DMS153 treated with DMSO at 0.1 percent for 48 hours (cell line): Measurements from ENCODE around the gene ARFGAP3.
A peak's percentile ranks its signal among the peaks of the same experiment; 100 is the strongest.

Experiments
- DNase-seq: peaks from one replicate; lab custom pipeline; 2025; ENCODE audit not compliant: unreplicated experiment; lab: John Stamatoyannopoulos, UW

The ARFGAP3 gene, protein sequence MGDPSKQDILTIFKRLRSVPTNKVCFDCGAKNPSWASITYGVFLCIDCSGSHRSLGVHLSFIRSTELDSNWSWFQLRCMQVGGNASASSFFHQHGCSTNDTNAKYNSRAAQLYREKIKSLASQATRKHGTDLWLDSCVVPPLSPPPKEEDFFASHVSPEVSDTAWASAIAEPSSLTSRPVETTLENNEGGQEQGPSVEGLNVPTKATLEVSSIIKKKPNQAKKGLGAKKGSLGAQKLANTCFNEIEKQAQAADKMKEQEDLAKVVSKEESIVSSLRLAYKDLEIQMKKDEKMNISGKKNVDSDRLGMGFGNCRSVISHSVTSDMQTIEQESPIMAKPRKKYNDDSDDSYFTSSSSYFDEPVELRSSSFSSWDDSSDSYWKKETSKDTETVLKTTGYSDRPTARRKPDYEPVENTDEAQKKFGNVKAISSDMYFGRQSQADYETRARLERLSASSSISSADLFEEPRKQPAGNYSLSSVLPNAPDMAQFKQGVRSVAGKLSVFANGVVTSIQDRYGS

DNA sequence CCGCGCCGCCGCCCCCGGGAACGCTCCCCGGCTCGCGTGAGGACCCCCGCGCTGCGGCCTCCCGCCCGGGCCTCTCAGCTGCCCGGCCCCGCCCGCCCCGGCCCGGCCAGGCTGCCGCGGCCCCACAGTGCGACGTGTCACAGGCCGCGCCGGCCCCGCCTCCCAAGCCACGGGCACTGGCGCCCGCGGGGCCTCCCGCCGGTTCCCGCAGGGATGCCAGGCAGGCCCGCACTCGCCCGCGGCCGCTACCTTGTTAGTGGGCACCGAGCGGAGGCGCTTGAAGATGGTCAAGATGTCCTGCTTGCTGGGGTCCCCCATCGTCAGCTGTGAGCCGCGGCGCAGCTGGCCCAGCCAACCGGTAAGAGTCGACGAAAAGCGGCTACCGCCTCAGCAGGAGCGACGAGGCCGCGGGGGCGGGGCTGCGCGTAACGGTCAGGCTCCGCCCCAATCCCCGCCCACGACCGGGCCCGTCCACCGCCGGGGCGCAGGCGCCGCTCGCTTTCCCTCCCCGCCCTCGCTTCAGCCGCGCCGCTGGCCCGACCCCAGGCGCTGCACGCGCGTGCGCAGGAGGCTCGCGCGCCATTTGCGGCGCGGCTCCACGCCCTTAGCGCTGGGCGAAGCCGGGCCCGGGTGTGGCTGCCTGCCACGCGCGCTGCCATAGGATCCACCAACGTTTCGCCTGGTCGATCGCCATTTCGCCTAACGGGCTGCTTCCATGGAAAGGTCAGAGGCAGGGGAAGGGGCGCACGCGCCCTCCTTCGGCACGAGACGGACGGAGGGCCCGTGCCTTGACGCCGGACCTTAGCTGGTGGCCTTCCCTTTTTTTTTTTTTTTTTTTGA, at the start of gene ARFGAP3:
TSS of gene ARFGAP3 (minus strand) at position 409 of the 840 bp plus-strand sequence. CDS start at position 318, 91 bp downstream.
- DNase-seq = peak; percentile 85

DNA sequence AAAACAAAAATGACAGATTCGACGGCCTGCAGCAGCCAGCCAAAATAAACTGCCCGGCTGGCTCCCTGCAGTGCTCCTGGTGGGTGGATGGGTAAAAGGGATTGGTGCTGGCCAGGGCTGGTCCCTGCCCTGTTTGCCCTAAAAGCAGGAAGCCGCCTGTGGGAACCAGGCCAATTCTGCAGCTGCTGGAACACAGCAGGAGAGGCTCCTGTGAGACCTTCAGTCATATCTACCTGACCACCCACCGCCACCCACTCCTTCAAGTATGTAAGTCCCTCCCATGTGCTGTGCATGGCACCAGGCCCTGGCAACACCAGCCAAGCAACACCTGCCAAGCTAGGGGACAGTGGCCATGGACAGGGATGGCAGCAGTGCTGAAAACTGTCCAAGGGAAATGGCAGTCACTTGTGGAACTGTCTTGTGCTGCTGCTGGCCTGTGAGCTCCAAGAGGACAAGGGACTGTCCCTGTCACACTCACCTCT, 48.7 kb upstream of the ARFGAP3 start:
- peak; percentile 74 for DNase-seq

DNA sequence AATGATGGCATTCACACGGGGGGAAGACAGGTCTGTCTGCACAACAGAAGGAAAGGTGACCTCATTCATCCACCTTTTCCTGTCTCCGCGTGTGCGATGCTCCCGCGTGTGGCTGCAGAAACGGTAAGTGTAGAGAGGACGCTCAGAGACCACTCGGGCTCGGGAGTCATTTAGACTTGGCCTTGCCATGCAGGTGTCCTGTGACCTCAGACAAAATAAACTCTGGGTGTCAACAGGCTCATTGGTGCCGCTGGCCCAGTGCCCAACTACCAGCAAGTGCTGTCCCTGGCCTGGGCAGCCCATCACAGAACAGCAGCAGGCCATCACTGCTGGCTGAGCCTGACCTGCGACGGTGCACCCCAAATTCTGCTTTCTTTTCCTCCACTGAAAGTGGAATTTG, 48.1 kb upstream of the ARFGAP3 start:
- no peak for DNase-seq

DNA sequence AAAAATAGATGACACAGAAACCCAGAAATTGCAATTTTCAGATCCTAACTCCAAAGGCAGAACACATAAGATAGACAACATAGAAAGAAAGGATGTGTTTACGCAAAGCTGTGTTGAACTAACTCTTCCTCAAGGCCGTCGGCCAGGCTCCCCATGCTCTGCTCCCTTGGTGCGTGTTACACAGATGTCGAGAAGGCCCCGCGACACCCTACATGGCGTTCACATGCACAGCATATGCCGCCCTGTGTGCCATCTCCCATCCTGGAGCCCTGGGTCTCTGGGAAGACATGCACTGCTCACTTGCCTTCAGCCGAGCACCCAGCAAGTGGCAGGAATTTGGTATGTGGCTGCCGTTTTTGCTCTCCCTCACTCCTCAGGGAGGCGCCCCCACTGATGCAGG, 47.0 kb upstream of the ARFGAP3 start:
- DNase-seq = no peak

DNA sequence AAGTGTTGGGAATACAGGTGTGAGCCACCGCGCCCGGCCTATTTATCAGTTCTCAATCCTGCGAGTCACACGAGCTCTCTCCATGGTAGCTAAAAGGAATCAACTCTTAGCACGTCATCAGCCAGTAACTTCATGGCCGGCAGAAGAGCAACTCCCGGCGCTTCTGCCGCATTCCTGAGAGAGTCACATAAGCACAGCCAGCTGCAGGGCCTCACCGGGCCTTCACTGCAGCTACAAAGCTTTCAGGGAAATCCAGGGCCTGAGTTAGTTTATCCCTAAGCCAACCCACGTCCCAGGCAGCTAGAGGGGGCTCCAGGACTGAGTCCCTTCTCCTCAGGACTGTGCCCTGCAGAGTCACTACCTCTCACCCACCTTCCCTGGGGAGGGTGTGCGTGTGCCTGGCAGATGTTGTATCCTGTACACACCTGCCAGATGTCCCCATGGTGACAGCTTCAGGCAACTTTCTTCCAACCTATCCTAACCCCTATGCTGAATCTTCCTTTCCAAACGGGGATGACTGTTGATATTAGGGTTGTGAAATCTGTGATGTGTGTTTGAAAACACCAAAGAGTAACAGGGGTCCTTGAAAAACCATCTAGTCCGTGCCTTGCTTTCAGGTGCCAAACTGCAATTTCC, 45.9 kb upstream of the ARFGAP3 start:
- DNase-seq = no peak

DNA sequence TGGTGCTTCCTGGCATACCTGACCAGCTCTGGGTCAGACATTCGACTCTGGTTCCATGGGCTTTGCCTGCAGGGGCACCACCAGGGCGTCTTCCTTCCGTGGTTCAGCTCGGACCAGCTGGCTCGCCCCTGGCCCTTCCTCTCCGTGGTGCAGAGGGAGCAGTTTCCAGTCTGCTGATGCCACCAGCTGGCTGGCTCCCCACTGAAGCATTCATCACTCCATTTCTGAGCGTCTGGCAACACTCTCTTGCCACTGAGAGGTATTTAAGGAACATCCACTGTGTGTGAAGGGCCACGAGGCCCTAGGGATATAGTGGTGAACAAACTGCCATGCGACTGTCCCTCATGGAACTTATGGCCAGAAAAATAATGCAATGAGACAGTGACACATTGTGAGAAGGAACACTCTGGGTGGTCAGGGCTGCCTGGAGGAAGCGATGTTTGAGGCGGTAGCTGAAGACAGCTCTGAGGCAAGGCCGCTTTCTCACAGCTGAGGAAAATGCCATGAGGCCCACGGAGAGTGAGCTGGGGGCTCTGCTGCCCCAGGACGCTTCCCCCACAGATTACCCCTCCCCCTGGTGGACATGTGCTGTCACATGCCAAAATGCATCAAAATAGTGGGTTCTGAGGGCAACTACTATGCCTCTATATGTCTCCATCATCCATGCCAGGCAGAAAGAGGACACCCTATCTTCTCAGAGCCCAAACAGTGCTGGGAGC, 44.9 kb upstream of the ARFGAP3 start:
- no peak for DNase-seq

DNA sequence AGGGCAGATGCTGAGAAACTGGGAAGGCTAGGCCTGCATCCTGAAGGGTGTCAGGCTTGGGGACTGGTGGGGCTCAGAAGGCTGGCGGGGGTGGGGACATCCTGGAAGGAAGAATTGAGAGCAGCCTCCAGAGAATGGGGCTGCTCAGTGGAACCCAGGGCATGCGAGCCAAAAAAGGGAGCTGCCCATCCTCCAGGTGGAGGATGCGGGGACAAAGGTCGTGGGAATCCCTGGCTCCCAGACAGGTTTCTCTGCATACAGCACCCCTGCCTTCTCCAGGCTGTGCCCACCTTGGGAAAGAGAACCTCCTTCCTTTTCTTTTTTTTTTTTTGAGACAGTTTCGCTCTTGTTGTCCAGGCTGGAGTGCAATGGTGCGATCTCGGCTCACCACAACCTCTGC, 40.9 kb upstream of the ARFGAP3 start:
- no peak for DNase-seq

DNA sequence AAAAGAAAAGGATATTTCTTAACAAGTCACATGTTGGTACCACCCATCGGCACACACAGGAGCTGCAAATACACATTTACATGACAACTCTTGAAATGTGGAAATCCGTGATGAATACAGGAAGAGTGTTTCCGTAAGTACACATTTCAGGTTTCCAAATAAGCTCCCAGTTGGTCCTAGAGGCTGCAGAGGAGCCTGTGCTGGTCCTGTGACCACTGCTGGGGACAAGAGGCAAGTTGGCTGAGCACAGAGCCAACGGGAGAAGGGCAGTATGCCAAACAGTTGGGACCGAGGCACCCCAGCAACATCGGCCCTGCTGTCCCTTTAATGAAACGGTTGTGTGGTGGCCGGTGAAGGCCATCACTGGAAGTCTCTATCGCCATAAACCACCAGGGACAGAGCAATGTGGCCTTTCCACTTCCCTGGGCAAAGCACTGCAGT, 38.5 kb upstream of the ARFGAP3 start:
- DNase-seq = no peak

DNA sequence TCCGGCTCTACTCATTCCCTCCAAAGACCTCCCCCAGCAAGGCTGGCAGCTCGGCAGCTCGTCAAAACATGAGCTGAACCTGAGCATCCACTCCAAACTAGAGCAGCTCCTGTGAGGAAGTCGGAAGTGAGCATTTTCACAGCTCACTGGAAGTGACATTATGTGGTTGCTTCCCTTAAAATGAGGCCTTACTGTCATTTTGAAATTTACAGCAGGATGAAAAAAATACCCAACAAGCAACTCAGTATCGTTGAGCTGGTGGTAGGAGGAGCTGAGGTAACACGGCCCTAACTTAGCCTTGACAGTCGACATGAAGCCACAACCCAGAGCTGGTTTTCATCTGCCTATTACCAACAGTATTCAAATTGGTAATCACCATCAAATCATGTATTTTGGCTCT, 38.0 kb upstream of the ARFGAP3 start:
- no peak for DNase-seq

DNA sequence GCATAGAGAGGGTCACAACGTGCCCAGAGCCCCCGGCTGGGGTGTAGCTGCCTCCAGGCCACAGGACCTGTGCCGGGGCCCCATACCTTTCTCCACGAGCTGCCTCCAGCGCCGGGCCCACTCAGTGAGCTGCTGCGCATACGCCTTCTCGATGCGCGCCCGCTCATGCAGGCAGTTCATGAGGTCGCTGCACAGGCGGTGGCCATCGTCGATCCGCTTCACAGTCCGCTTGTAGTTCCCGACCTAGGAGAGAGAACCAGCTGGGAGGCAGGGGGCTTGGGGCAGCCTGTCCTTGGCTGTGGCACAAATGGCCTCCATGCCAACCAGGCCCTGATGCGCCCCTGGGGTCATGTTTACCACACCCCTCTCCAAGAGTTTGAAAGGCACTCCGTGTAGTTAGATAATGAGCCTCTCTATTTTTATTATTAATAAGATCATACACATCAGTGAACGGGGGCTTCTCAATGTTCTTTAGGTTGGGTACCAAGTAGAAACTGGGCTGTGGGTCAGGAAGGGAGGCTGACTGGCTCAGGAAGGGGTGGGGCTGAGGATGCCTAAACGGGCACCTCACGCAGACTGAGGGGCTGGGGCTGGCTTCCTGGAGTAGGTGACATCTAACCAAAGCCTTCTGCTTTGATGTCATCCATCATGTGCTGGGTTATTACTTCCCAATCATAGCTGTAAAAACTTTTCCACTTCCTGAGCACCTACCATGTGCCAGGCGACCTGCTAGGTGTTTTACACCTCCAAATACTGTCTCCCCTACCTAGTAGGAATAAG, 36.5 kb upstream of the ARFGAP3 start:
- DNase-seq = no peak

DNA sequence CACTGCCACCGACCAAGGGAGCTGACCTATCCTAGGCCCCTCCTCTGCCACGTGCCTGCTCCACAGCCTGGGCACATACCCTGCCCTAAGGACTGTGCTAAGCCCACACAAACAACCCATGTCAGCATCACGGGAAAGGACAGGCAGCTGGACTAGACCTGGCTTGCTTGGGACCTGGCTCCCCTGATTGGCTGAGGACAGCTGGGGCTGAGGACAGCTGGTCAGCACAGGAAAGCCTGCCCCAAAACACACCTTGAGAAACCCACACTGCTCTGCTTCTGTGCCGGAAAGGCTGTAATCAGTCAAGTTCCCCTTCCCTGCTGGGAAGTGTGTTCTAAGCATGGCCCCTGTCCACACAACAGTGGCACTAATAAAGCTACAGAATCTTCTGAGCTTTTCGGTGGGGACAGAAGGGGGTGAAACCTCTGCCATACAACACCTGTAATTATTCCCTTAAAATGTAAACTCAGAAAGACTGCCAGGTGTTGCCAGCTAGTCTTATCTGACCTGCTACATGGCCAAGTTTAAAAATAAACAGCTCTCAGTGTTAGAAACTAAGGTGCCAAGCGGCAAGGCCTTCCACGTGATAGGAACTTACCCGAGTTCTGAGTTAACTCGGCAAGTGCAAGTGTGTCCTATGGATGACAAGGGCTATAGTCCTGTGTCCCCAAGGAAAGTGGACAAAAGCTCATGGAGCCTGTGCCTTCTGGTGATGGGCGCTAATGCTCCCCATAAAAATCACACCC, 35.7 kb upstream of the ARFGAP3 start:
- no peak for DNase-seq

DNA sequence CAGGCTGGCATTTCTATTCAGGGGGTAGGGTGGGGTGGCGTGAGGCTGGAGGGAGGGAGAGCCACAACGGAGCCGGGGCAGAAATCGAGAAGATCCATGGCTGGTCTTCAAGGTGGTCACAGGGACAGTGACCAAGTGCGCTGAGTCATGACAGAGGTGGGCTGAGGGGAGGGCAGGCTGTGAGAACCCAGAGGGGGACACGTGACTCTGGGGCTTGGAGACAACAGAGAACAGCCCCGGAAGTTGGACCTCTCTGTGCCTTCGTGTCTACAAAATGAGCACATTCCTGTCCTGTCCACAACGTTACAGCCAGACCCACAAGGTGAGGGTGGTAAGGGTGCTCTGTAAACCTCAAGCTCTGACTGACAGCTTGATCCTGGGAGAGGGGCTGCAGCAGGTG, 35.1 kb upstream of the ARFGAP3 start:
- DNase-seq = no peak

DNA sequence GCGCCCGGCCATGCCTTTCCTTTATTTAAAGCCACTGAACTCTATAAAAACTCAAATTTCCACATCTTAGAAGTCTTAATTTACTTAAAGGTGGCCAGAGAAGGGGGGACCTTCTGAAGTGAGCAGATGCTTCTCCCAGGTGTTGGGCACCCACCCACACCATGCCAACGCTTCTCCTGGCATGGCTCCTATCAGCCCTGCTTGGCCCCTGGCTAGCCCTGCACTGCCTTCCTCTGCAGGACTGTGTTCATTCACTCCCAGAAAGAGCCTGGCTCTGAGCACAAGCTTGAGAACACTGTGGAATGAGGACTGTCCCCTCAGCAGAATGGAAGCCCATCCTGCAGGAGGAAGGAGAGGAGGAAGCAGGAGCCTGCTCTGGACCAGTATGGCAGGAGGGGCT, 34.6 kb upstream of the ARFGAP3 start:
- DNase-seq = no peak

DNA sequence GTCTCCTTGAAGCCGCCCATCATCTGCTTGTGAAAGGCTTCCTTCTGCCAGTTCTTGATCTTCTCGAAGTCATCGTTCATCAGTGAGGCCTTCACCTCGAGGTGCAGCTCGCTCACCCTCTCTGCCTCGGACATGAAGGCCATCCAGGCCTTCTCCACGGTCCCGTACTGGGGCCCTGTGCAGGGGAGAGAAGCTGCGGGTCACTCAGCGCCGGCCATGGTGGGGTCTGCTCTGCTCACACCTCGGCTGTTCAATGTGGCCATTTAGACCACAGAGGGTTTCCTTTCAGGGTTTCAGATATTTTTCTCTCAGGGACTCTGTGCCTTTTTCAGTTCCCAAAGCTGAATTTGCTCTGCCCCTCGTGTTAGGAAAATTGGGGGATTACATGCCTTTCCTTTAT, 33.9 kb upstream of the ARFGAP3 start:
- no peak for DNase-seq

DNA sequence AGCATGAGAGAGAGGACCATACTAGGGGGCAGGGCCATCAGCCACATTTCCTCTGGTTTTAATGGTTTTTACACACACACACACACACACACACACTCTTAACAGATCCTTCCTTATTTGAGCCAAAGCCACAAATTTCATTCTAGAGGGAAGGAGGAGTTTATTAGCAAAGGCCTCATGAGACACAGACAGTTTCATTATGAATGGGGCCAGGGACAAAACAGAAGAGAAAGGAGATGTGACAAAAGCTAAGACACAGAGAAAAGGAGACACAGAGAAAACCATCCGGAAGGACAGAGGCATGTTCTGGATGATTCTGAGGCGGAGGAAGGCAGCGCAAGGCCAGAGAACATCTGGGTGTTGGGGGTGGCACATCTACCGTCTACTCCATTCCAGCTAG, 32.2 kb upstream of the ARFGAP3 start:
- no peak for DNase-seq

DNA sequence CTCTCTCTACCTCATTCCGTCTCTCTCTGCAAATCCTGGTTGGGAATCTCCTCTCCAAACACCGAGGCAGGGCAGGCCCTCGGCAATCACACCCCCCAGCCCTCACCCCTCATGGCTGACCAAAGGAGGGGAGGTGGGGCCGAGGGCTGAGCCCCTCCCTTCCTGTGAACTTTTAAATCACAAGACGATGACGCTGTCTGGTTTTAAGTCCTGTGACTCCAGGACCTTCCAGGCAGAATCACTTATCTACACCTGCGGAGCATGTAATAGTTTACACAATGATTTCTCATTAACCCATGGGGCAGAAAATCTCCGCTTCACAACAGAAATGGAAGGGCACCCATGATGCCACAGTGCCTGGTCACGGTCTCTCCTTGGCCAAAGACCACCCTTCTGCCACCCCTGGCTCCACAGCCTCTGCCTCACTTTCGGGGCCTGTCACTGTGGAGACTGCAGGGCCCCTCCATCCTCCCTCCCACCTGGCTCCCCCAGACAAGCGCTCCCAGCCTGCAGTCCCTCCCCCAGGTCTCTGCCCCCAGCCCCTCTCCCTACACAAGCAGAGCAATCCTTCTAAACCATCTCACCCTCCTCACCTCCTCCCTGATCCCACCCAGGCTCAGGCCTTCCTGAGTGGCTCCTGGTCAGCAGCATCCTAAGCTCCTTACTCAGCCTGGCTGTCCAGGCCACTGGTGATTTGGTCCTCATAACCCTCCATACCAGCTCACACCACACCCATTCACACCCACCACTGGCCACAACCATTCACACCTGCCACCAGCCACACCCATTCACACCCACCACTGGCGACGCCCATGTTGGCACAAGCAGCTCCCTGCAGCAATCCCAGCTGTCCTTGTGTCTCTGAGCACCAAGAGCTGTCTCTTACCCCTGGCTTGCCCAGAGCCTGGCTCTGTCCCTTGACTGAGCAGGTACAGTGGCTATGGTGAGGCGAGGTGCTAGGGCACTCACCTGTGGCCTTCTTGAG, 30.7 kb upstream of the ARFGAP3 start:
- no peak for DNase-seq

DNA sequence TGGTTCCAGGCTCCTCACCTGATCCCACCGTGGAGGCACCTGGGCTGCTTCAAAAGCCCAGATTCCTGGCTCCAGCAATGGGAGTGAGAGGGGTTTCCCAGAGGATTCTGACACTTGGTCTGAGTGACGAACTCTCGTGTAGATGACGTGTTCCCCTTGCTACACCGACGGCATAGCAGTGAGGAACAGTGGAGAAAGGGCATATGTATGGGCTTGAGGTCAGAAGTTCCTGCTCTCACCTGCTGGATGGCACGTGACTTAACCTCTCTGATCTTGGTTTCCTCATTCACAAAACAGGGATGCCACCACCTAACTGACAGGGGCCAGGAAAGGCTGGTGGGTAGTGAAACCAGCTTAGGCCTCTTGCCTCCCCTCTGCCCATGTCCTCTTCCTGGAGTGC, 30.0 kb upstream of the ARFGAP3 start:
- no peak for DNase-seq

DNA sequence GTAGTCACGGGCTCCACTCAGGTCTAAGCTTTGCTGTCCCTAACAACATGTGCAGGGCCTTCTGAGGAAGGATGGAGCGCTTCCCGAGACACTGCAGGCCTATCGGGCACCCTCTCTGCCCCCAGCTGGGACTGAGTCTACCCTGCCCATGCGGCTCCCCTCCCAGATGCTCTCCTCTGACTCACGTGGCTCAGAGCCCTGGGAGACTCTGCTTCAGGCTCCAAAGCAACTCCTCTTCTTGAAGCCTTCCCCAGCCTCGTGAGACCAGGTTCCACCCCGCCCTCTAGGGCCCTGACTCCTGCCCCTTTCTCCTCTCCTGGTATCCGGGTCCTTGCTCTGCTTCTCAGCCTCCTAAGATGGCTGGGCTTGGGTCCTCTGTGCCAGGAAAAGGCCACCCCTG, 28.4 kb upstream of the ARFGAP3 start:
- no peak for DNase-seq
